Measurements from ENCODE around the gene SELENOM.
"Not testable (repeated sequence)": the region's sequence is repeated elsewhere in the genome, so short reads cannot be mapped to it uniquely, and the experiment has no call there.

The SELENOM gene

DNA sequence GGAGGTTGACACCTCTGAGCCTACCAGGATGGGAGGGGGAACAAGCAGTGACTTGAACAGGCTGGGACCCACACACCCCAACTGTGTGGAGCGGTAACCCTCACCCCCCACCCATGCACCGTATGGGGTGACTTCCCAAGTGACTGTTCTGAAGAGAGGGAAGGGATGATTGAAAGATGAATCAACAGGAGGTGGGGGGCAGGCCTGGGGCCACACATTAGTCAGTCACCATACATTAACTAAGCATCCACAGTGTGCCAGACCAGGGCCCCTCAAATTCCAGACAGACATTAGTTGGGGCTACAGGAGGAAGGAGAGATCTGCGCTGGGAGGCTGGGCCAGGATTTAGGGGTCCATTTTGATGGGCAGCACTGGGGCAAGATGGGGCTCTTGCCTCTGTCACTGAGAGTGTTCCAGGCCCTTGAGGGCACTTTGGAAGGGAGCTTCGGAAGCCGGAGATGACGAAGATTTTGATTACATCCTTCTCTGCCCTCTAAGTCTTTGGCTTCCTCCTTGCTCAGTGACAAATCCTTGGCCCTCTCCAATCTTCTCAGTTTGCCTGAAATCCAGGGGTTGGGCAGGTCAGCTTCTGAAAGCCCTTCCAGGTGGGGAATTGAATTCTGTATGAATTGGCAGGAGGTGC lies 25.3 kb downstream of the SELENOM start:
- Histone ChIP-seq H3K4me1 (ENCODE audit: control insufficient read depth in 1 of 2, insufficient read depth in 1 of 2, low read depth in 1 of 2, low read length in 1 of 2) (peaks cover 36 to 46% of the 10 kb centered on the region in 2 experiments), H3K4me3 (ENCODE audit: low read depth in 1 of 2, low read length in 1 of 2) (peak overlapping the region; percentile 63 to 65), H3K27ac (no peak overlapping the region), H3K27me3 (peaks cover 4% of the 10 kb centered on the region), H3K9me3 (no peaks in the 10 kb centered on the region), H3K36me3 (no peaks in the 10 kb centered on the region)
- TF ChIP-seq, protein P1, sequence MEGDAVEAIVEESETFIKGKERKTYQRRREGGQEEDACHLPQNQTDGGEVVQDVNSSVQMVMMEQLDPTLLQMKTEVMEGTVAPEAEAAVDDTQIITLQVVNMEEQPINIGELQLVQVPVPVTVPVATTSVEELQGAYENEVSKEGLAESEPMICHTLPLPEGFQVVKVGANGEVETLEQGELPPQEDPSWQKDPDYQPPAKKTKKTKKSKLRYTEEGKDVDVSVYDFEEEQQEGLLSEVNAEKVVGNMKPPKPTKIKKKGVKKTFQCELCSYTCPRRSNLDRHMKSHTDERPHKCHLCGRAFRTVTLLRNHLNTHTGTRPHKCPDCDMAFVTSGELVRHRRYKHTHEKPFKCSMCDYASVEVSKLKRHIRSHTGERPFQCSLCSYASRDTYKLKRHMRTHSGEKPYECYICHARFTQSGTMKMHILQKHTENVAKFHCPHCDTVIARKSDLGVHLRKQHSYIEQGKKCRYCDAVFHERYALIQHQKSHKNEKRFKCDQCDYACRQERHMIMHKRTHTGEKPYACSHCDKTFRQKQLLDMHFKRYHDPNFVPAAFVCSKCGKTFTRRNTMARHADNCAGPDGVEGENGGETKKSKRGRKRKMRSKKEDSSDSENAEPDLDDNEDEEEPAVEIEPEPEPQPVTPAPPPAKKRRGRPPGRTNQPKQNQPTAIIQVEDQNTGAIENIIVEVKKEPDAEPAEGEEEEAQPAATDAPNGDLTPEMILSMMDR (IDR thresholded peaks at IDR 0.05), result no peak

- H3K27me3 ChIP-seq, result peaks cover 4% of the 10 kb centered on the region
- TF ChIP-seq, protein P1 (IDR thresholded peaks at IDR 0.05), result no peak
- H3K4me1 ChIP-seq (ENCODE audit: control insufficient read depth in 1 of 2, insufficient read depth in 1 of 2, low read depth in 1 of 2, low read length in 1 of 2), result peaks cover 36 to 46% of the 10 kb centered on the region in 2 experiments
- H3K4me3 ChIP-seq (ENCODE audit: low read depth in 1 of 2, low read length in 1 of 2), result peak within 1 kb of the TSS; percentile 63 to 65
- H3K9me3 ChIP-seq, result no peaks in the 10 kb centered on the region
- no peaks in the 10 kb centered on the region for H3K36me3 ChIP-seq
- H3K27ac ChIP-seq, result no peak within 1 kb of the TSS
Observed at GRCh38 chr22:31080848-31081649, 26.3 kb downstream of the SELENOM start, which contains the start of gene SMTN. Gene SMTN, plus strand, starts transcription at chr22:31081318. Its CDS starts 1,941 bp downstream, at chr22:31083259.

- Histone ChIP-seq H3K27me3 (peaks cover 4% of the 10 kb centered on the region), H3K4me3 (ENCODE audit: low read depth in 1 of 2, low read length in 1 of 2) (peak overlapping the region; percentile 63 to 65), H3K4me1 (ENCODE audit: control insufficient read depth in 1 of 2, insufficient read depth in 1 of 2, low read depth in 1 of 2, low read length in 1 of 2) (peaks cover 30 to 42% of the 10 kb centered on the region in 2 experiments), H3K36me3 (no peaks in the 10 kb centered on the region), H3K27ac (no peak overlapping the region), H3K9me3 (no peaks in the 10 kb centered on the region)
- TF ChIP-seq, protein P1 (IDR thresholded peaks at IDR 0.05), result no peak
Observed at GRCh38 chr22:31080164-31080847, 27.1 kb downstream of the SELENOM start.

DNA sequence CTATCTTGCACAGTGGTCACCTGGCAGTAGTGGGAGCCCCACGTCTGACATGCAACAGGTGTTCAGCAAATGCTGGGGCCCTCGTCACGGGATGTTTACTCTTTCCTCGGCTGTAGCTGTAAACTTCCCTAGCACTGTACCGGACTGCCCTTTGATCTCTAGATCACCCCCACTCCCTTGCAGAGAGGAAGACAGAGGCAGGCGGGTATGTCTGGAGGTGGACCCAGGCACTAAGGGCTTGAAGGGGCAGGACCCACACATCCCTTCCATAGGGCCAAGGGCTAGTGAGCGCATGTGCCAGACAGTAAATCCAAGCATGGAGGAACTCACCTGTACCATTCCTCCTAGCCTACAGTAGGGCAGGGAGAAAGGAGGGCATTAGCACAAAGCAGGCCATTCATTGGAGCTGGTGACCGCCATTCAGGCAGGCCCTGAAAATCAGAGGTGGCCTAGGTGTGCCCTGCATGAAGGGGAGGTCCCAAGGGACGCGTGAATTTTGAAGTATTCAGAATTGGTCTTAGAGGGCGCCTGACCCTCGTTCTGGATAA lies 28.2 kb downstream of the SELENOM start:
- Histone ChIP-seq H3K27ac (no peak overlapping the region), H3K4me3 (ENCODE audit: low read depth in 1 of 2, low read length in 1 of 2) (no peak overlapping the region), H3K9me3 (no peaks in the 10 kb centered on the region), H3K4me1 (ENCODE audit: control insufficient read depth in 1 of 2, insufficient read depth in 1 of 2, low read depth in 1 of 2, low read length in 1 of 2) (peaks cover 25 to 30% of the 10 kb centered on the region in 2 experiments), H3K27me3 (peaks cover 4% of the 10 kb centered on the region), H3K36me3 (no peaks in the 10 kb centered on the region)
- TF ChIP-seq, protein P1 (IDR thresholded peaks at IDR 0.05), result no peak

GRCh38 chr22:31078389-31078788 lies 29.0 kb downstream of the SELENOM start:
- H3K4me3 ChIP-seq (ENCODE audit: low read depth in 1 of 2, low read length in 1 of 2); H3K9me3 ChIP-seq; H3K27ac ChIP-seq; H3K36me3 ChIP-seq; H3K27me3 ChIP-seq: not testable (repeated sequence)
- peaks cover 23 to 26% of the 10 kb centered on the region in 2 experiments for H3K4me1 ChIP-seq (ENCODE audit: control insufficient read depth in 1 of 2, insufficient read depth in 1 of 2, low read depth in 1 of 2, low read length in 1 of 2)

All from neutrophil (primary cell).